ENCODE measurements around the gene VPREB3.

DNA sequence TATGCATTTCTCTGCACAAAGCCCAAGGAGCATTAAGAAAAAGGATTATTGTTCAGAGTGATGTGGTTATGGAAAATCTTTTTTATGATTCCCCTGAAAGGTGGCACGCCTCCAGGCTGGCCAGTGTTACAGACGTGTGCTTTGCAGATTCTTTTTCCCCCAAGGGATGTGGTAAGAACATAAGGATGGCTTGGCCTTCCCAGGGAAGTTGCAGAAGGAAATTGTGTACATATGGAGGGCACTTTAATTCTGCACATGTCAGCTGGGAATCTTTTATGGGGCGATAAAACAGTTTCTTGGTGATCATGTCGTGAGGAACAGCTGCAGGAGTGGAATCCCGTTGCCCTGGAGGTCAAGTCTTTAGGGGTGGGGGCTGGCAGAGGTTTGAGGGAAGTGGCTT, 42.2 kb upstream of the VPREB3 start:
- no peak for TF ChIP-seq BHLHE40 (IDR thresholded peaks at IDR 0.05; ENCODE audit: low read depth, low read length)
- TF ChIP-seq, protein P1, sequence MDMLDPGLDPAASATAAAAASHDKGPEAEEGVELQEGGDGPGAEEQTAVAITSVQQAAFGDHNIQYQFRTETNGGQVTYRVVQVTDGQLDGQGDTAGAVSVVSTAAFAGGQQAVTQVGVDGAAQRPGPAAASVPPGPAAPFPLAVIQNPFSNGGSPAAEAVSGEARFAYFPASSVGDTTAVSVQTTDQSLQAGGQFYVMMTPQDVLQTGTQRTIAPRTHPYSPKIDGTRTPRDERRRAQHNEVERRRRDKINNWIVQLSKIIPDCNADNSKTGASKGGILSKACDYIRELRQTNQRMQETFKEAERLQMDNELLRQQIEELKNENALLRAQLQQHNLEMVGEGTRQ (IDR thresholded peaks at IDR 0.05), result no peak
- no peak for TF ChIP-seq EP300 (IDR thresholded peaks at IDR 0.05)
- no peak for TF ChIP-seq RAD21 (conservative IDR thresholded peaks at IDR 0.05 in 1 of 2, IDR thresholded peaks at IDR 0.05 in 1 of 2)
